HL-60 (cell line): ENCODE data around the gene ZFTA.

Source experiments
- DNase-seq, 2 experiments: peaks; one replicate each; pipeline ENCODE4 v3.0.0-alpha.2; 2010 to 2020; ENCODE audit warnings: low read depth in 1 of 2, low spot score in 1 of 2
- H3K27ac ChIP-seq: fragments of 250-450 bp; sonication (Bioruptor Pico); replicated peaks from 2 replicates; pipeline ENCODE4 v1.5.1; 2020; ENCODE audit warnings: mild to moderate bottlenecking, moderate library complexity
- H3K27me3 ChIP-seq: fragments of 250-450 bp; sonication (Bioruptor Pico); 2 replicates; pipeline ENCODE4 v1.5.1; 2021; ENCODE audit warnings: mild to moderate bottlenecking, moderate library complexity; ENCODE audit not compliant: insufficient read depth, poor library complexity, severe bottlenecking
- H3K4me3 ChIP-seq: replicated peaks from 2 replicates; pipeline ENCODE4 v1.5.1; 2011; ENCODE audit warnings: mild to moderate bottlenecking, control low read depth, low read length; ENCODE audit not compliant: insufficient read depth
- GABPA ChIP-seq: IDR thresholded peaks from 2 replicates; pipeline ENCODE4 v1.6.1; 2012; ENCODE audit warnings: low read depth
- POLR2AphosphoS5 ChIP-seq: IDR thresholded peaks from 2 replicates; pipeline ENCODE4 v1.6.1; 2012; ENCODE audit warnings: low read depth
- SPI1 ChIP-seq: IDR thresholded peaks from 2 replicates; pipeline ENCODE4 v1.6.1; 2012; ENCODE audit warnings: low read depth, mild to moderate bottlenecking, borderline replicate concordance
- long read RNA-seq: library from polyadenylated mRNA; unstranded; transcript quantifications from one replicate; pipeline ENCODE4 v2.0.0, GENCODE V29; 2020
- TF ChIP-seq, protein P1 (sequence below): IDR thresholded peaks from 2 replicates; pipeline ENCODE4 v1.6.1; 2012; ENCODE audit warnings: low read depth; ENCODE audit not compliant: insufficient replicate concordance
- TF ChIP-seq, protein P2 (sequence below): IDR thresholded peaks from one replicate; pipeline ENCODE4 v1.5.1; 2011; ENCODE audit warnings: low read length, control low read depth, inconsistent platforms; ENCODE audit not compliant: insufficient read depth

The ZFTA gene
- long read RNA-seq: 0 reads

DNA sequence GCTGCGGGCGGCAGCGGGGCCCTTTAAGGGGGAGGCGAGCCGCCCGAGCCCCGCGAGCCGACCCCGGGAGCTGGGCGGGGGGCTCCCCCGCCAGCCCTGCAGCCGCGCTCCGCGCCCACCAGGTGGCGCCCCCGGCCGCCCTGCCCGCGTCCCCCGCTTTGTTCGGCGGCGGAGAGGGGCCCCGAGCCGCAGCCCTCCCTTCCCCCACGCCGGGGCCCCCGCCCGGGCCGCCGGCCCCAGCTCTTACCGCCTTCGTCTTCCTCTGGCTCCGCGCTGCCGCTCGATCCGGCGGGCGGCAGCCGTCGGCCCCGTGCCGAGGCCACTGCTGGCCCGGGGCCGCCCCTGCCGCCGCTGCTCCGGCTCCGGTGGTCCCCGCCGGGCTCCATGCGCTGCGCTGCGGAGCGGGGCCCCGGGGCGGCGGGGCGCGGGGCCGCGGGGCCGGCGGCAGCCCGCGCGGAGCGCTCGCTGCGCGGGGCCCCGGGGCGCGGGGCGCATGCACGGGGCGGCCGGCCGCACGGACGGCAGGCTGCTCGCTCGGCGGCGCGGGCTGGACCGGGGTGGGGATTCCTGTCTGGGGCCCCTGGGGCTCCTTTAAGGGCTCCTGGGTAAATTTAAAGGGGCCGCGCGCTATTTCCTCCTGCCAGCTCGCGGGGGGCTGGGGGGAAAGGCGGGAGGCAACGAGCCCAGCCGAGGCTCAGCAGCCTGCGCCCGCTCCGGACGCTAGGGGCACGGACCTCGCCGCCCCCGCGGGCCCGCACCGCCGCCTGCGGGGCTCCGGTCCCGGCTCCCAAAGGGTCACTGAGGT is at the start of gene ZFTA:
ZFTA (minus strand) TSS at position 539 of the 805 bp plus-strand sequence; CDS start at position 386, 153 bp downstream.
- Histone ChIP-seq H3K27me3 (peaks cover 29% of the 10 kb centered on the region), H3K4me3 (peak within 1 kb of the TSS; percentile 75), H3K27ac (no peak within 1 kb of the TSS)
- TF ChIP-seq, protein P1, sequence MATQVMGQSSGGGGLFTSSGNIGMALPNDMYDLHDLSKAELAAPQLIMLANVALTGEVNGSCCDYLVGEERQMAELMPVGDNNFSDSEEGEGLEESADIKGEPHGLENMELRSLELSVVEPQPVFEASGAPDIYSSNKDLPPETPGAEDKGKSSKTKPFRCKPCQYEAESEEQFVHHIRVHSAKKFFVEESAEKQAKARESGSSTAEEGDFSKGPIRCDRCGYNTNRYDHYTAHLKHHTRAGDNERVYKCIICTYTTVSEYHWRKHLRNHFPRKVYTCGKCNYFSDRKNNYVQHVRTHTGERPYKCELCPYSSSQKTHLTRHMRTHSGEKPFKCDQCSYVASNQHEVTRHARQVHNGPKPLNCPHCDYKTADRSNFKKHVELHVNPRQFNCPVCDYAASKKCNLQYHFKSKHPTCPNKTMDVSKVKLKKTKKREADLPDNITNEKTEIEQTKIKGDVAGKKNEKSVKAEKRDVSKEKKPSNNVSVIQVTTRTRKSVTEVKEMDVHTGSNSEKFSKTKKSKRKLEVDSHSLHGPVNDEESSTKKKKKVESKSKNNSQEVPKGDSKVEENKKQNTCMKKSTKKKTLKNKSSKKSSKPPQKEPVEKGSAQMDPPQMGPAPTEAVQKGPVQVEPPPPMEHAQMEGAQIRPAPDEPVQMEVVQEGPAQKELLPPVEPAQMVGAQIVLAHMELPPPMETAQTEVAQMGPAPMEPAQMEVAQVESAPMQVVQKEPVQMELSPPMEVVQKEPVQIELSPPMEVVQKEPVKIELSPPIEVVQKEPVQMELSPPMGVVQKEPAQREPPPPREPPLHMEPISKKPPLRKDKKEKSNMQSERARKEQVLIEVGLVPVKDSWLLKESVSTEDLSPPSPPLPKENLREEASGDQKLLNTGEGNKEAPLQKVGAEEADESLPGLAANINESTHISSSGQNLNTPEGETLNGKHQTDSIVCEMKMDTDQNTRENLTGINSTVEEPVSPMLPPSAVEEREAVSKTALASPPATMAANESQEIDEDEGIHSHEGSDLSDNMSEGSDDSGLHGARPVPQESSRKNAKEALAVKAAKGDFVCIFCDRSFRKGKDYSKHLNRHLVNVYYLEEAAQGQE: no peak
- TF ChIP-seq, protein P2, sequence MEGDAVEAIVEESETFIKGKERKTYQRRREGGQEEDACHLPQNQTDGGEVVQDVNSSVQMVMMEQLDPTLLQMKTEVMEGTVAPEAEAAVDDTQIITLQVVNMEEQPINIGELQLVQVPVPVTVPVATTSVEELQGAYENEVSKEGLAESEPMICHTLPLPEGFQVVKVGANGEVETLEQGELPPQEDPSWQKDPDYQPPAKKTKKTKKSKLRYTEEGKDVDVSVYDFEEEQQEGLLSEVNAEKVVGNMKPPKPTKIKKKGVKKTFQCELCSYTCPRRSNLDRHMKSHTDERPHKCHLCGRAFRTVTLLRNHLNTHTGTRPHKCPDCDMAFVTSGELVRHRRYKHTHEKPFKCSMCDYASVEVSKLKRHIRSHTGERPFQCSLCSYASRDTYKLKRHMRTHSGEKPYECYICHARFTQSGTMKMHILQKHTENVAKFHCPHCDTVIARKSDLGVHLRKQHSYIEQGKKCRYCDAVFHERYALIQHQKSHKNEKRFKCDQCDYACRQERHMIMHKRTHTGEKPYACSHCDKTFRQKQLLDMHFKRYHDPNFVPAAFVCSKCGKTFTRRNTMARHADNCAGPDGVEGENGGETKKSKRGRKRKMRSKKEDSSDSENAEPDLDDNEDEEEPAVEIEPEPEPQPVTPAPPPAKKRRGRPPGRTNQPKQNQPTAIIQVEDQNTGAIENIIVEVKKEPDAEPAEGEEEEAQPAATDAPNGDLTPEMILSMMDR: no peak
- TF ChIP-seq POLR2AphosphoS5: no peak
- no peak for TF ChIP-seq GABPA
- TF ChIP-seq SPI1: no peak
- DNase-seq: peak in 1 of 2 experiments; percentile 27

DNA sequence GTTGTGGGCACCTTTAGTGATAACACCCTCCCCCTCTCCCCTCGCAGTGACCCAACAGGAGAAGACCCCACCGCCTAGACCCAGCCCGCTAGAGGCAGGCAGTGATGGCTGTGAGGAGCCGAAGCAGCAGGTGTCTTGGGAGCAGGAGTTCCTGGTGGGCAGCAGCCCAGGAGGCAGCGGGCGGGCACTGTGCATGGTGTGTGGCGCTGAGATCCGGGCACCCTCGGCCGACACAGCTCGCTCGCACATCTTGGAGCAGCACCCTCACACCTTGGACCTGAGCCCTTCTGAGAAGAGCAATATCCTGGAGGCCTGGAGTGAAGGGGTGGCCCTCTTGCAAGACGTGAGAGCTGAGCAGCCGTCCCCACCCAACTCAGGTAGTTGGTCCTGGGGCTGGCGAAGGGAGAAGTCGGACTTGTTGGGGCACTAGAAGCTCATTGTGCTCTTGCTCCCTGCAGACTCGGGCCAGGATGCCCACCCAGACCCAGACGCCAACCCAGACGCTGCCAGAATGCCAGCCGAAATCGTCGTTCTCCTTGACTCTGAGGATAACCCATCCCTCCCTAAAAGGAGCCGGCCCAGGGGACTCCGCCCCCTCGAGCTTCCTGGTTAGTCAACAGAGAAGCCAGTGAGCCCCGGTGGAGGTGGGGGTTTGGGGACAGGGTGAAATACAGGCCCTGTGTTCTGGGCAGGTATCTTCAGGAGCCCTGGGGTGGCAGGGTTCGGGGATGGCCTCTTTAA is 49.4 kb upstream of the ZFTA start:
- no peak for DNase-seq
- H3K27ac ChIP-seq: no peak overlapping the region
- peaks cover 16% of the 10 kb centered on the region for H3K27me3 ChIP-seq
- TF ChIP-seq SPI1: no peak
- no peak overlapping the region for H3K4me3 ChIP-seq

DNA sequence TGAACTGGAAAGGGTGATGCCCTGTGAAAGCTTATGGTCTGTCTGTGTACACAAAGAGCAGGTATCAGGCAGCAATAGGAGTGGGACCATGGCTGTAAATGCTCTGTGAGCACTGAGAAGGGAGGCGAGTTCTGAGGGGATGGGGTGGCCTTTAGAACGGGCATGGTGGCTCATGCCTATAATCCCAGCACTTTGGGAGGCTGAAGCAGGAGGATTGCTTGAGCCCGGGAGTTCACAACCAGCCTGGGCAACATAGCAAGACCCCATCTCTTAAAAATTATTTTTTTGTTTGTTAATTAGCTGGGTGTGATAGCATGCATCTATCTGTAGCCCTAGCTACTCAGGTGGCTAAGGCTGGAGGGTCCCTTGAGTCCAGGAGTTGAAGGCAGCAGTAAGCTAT is 48.2 kb upstream of the ZFTA start:
- TF ChIP-seq, protein P1: no peak
- no peak for TF ChIP-seq POLR2AphosphoS5
- no peak for TF ChIP-seq SPI1
- TF ChIP-seq GABPA: no peak
- TF ChIP-seq, protein P2: no peak
- H3K4me3 ChIP-seq: no peak overlapping the region

DNA sequence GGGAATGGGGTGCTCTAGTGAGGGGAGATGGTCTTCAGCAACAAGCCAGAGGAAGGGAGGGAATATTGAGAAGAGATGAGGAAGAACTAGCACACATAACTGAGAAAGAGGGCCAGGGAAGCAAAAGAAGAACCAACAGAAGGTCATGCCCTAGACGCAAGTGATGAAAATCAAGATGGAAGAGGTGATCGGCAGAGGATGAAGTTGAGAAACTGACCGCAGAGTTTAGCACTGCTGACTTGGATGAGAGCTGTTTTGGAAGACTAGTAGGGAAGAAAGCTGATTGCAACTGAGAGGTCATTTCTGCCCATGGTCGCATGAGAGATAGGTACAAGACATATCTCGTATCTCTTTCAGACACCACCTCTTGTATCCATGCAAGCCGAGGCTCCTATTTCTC is 47.6 kb upstream of the ZFTA start:
- no peak overlapping the region for H3K27ac ChIP-seq

More for the DNA sequence above, 48.2 kb upstream of the ZFTA start:
- Histone ChIP-seq H3K27me3 (peaks cover 28% of the 10 kb centered on the region), H3K27ac (no peak overlapping the region)
- no peak for DNase-seq

More for the DNA sequence above, 47.6 kb upstream of the ZFTA start:
- Histone ChIP-seq H3K4me3 (no peak overlapping the region), H3K27me3 (peaks cover 30% of the 10 kb centered on the region)
- DNase-seq: no peak
- TF ChIP-seq, protein P1: no peak
- TF ChIP-seq SPI1 (no peak), GABPA (no peak), POLR2AphosphoS5 (no peak)
- TF ChIP-seq, protein P2: no peak
